IPS-NIHi7 (cell line): ENCODE results near the gene INHA.

Experiments used
- DNase-seq: peaks from one replicate; pipeline ENCODE4 v3.0.0; 2012; ENCODE audit warnings: mixed read lengths; ENCODE audit errors: extremely low spot score

INHA gene

DNA sequence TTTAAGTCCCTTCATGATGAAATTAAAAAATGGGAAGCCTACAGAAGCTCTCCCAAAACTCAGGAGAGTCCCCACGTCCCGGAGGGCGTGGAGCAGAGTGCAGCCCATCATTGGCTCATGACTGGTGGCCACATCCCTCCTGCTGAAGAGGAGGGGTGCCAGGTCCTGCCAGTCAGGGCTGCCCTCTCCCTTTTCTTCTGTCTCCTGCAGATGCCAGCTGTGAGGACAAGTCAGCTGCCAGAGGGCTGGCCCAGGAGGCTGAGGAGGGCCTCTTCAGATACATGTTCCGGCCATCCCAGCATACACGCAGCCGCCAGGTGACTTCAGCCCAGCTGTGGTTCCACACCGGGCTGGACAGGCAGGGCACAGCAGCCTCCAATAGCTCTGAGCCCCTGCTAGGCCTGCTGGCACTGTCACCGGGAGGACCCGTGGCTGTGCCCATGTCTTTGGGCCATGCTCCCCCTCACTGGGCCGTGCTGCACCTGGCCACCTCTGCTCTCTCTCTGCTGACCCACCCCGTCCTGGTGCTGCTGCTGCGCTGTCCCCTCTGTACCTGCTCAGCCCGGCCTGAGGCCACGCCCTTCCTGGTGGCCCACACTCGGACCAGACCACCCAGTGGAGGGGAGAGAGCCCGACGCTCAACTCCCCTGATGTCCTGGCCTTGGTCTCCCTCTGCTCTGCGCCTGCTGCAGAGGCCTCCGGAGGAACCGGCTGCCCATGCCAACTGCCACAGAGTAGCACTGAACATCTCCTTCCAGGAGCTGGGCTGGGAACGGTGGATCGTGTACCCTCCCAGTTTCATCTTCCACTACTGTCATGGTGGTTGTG, 2.6 kb downstream of the INHA start:
- no peak for DNase-seq

DNA sequence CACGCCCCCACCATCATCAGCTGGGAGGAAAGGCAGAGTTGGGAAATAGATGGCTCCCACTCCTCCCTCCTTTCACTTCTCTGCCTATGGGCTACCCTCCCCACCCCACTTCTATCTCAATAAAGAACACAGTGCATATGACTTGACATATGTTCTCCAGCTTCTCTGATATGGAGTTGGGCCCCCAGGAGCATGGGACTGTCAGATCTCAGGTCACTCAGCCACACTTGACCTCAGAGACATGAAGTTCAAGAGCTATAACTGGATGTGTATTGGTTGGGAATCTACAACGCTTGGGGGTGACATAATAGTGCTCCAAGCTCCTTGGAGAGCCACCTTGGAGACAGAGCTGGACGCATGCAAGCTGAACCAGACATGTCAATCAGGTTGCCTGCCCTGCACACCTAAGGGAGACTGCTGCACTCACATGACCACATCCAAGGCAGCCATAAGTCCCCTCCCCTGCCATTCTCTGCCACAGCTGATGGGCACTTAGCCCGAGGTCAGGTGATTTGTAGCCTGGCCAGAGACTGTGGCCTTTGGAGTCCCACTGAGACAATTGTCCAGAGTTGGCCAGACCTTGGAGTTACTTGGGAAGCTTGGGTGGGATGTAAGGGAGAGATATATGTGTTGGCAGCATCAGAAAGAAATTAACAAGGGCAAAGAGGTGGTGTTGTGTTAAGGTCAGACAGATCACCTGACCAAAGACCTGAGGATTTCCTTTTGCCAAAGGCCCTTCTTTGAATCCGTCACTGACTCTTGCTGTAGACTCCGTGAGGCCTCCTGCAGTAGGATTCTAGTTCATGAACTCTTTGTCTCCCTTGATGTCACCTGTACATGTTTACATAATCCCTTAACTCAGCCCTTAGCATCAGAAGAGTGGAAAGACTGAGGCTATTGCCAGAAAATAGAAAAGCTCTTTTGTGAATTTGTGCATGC, 3.7 kb downstream of the INHA start:
- no peak for DNase-seq

- DNase-seq: peak; percentile 63
These were observed 4.6 kb downstream of the INHA start for GRCh38 chr2:219576505-219577388.

DNA sequence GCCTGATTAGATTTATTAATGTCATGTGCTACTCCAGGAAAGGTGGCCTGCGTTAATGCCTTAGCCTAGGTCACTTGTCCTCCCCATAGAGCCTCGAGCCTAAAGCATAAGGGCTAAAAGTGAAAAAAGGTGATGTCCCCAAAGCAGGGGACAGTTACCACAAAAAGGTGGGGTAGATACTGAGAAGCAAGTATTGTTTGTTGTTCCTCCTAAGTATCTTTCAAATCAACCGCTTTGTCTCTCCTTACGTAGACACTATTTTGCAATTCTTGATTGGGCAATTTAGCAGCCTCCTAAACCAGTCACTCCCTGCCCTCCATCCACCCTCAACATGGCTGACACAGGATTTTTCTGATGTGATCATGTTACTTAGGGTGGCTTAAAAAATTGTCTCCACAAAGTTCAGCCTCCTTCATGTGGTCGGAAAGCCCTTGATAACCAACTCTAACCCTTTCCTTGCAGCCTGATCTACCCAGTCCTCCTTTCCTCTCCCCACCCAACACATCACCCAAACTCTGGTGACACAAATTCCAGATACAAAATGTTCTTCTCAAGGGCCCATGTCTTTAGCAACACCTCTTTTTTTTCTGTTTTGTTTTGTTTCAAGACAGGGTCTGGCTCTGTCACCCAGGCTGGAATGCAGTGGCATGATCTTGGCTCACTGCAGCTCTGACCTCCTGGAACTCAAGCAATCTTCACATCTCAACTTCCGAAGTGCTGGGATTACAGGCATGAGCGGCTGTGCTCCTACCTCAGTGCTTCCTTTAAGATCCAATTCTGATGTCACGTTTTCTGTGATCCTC, 6.9 kb downstream of the INHA start:
- DNase-seq: no peak

DNA sequence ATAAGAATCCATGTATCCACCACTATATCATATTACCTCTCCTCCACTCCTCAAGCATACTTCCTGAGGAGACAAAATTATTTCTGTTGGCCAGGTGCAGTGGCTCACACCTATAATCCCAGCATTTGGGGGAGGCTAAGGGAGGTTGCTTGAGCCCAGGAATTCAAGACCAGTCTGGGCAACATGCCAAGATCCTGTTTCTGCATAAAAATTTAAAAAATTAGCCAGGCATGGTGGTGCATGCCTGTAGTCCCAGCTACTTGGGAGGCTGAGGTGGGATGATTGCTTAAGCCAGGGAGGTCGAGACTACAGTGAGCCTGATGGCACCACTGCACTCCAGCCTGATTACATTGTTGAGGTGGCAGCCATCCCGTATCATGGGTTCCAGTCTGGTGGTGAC, 9.2 kb downstream of the INHA start:
- no peak for DNase-seq

GRCh38 chr2:219591091-219591490, 19.0 kb downstream of the INHA start:
- no peak for DNase-seq

- DNase-seq: no peak
These were observed 20.6 kb downstream of the INHA start for GRCh38 chr2:219592736-219593135.

DNA sequence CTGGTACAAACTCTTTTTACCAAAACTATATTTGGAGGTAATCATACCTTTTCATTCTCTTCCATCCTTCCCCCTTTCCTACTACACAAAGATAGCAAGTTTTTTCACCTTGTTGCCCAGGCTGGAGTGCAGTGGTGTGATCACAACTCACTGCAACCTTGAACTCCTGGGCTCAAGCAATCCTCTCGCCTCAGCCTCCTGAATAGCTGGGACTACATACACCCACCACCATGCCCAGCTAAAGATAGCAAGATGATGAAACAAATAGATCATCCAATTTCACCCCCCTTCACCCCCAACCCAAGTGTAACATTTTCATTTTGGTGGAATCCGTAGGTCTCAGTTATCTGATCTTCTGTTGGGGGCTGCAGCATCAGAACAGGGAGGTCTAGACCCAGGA, 21.0 kb downstream of the INHA start:
- no peak for DNase-seq

- no peak for DNase-seq
These were observed 23.1 kb downstream of the INHA start for GRCh38 chr2:219595256-219595655.

DNA sequence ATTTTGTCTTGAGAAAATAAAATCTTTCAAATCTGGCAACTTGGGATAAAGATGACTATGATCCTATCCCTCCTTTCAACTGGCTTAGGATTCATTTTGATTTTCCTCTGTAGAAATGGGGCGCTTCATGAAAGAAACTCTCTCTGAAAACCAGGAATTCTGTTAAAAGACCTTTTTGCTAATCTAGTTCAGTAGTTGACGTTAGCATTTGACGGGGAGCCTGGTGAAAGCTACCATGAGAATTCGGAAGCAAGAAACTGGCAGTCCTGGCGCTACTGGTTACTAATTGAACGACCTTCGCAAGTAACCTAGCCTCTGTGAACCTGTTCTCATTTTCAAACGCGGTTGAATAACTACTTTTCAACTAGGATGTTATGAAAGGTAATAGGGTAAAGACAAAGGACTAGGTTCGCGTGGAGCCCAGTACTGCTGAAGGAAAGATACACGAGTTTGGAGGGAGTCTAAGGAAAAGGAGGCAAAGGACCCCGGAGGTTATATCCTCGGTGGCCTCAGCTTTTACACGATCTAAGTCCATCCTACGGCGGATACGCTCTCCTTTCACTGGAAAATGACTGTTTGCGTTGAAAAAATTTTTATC, 24.9 kb downstream of the INHA start:
- no peak for DNase-seq

DNA sequence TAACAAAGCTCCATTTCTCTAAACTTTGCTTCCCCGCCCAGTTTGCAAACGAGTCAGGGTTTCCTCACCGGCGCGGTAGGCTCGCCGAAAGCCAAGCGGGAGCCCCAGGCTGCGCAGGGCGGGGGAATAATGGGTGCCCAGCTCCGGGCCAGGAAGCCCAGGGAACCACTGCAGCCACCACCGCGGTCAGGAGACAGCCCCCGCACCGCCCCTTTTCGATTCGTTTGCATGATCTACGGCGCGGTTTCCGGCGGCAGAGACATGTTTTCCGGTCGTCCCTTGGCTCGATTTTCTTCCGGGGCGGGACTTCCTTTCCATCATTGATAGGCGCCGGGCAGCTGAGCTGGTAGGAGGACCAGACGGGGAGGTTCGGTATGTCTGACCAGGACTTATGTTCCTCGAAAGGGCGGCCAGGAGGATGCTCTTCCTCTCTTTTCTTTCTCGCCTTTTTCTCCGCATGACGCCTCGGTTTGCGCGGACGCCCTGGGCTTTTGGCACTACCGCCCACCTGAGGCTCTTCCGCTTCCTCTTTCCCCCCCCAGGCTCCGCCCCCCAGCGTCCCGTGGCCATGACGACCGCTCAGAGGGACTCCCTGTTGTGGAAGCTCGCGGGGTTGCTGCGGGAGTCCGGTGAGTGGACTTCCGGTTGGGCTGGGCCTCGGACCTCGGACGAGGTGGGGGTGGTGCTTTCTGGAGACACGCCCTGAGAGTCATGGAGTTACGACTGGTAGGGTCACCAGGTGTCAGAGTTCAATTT, 25.6 kb downstream of the INHA start, which contains the start of gene STK11IP:
Gene STK11IP, plus strand, starts transcription at position 306 of the 756 bp plus-strand sequence. Its CDS starts 263 bp downstream, at position 569.
- peak; percentile 99 for DNase-seq

GRCh38 chr2:219598308-219599078, 26.4 kb downstream of the INHA start:
- DNase-seq: no peak

DNA sequence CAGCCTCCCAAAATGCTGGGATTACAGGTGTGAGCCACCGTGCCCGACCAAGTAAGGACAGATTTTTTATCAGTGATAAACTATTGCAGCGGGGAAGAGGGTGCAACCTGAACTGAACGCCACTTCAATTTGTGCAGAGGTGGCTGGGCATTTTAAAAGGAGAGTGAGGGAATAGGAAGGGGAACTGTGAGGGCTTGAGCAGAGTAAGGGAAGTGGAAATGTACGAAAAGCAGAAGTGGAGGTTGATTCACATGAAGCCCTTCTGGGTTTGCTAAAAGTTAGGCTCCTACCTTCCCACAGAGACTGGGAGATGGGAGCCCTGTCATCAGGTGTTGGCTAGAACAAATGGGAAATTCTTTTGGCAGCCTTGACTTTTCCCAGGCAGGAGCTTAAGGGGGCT, 31.7 kb downstream of the INHA start:
- DNase-seq: no peak

GRCh38 chr2:219605607-219605954, 33.5 kb downstream of the INHA start:
- no peak for DNase-seq

DNA sequence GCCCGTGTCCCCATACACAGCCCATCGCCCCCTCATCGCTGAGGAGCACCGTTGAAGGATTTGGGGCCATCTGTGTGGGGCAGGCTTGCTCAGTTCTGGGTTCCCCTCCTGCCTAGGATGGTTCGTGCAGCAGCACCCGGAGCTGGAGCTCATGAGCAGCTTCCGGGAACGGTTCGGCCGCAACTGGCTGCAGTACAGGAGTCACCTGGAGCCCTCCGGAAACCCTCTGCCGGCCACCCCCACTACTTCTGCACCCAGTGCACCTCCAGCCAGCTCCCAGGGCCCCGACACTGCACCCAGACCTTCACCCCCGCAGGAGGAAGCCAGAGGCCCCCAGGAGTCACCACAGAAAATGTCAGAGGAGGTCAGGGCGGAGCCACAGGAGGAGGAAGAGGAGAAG, 35.8 kb downstream of the INHA start:
- DNase-seq: no peak

DNA sequence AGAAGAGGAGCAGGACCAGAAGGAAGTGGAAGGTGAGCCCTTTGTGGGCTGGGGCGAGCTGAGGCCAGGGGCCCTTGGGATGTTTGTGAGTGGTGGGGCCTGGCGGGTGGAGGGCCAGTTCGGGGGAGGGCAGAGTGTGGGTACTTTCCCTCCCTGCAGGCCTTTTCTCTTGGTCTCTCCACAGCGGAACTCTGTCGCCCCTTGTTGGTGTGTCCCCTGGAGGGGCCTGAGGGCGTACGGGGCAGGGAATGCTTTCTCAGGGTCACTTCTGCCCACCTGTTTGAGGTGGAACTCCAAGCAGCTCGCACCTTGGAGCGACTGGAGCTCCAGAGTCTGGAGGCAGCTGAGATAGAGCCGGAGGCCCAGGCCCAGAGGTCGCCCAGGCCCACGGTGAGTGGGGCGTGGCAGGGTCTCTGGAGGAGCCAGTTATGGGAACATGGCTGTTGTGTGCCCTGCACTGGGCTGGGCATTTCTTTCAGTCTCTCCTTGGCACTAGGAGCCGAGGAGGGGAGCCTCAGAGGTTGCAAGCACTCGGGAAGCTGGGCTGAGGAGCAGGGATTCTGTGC, 36.4 kb downstream of the INHA start:
- no peak for DNase-seq

- no peak for DNase-seq
These were observed 37.1 kb downstream of the INHA start for GRCh38 chr2:219609149-219609750.

GRCh38 chr2:219611306-219611705, 39.2 kb downstream of the INHA start:
- DNase-seq: no peak
